ENCODE data around the gene SPNS3. TPM values are rescaled to one million over a fixed set of nuclear protein-coding genes. Genes with fewer than 3 reads are reported as not detected.

SPNS3 gene
- total and polyA plus RNA-seq, 4 experiments from 2014 or later, result 1.6 to 5.9 (median 3.4) TPM

DNA sequence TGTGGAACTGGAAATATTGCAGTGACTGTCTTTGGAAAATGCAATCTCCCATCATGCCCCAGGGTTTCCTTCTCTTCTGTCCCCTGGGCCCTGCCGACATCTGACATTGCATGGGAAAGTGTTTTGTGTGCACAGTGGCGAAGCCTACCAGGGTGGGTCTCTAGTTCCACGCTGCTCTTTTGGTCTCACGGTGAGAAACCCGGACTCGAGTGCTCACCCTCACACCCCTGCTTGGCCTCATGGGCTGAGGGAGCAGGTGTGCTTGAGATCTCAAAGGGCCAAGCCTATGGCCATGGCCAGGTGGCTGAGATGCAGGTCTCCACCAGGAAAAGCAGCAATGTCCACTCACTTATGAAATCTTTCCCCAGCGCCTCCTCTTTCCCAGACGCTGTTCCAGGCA, 32.0 kb downstream of the SPNS3 start:
- Histone ChIP-seq H3K4me3 (ENCODE audit: low read length in 2 of 2) (no peak overlapping the region), H3K4me1 (ENCODE audit: insufficient read depth, low read length) (no peaks in the 10 kb centered on the region), H3K27me3 (ENCODE audit: insufficient read depth, low read length) (no peaks in the 10 kb centered on the region), H3K27ac (ENCODE audit: low read depth, low read length) (no peak overlapping the region), H3K36me3 (ENCODE audit: insufficient read depth, low read length) (no peaks in the 10 kb centered on the region), H3K9me3 (ENCODE audit: control insufficient read depth in 1 of 2, low read length in 2 of 2) (no peaks in the 10 kb centered on the region)
- CTCF ChIA-PET (ENCODE audit: partially characterized antibody), result no interaction called here
- Mint-ChIP-seq H3K27me3 (peaks cover 0 to 3% of the 10 kb centered on the region in 2 donors), H3K4me3 (no peak overlapping the region), H3K36me3 (peaks cover 0 to 2% of the 10 kb centered on the region in 2 donors), H3K27ac (no peak overlapping the region), H3K4me1 (peaks cover 0 to 1% (median 0%) of the 10 kb centered on the region in 4 donors), H3K9me3 (peaks cover 0 to 9% (median 3%) of the 10 kb centered on the region in 8 donors)
- POLR2A ChIA-PET (ENCODE audit: partially characterized antibody), result no interaction called here
- DNase-seq, result no peak
- intact Hi-C loops (cut with micrococcal nuclease), result no loop called here

DNA sequence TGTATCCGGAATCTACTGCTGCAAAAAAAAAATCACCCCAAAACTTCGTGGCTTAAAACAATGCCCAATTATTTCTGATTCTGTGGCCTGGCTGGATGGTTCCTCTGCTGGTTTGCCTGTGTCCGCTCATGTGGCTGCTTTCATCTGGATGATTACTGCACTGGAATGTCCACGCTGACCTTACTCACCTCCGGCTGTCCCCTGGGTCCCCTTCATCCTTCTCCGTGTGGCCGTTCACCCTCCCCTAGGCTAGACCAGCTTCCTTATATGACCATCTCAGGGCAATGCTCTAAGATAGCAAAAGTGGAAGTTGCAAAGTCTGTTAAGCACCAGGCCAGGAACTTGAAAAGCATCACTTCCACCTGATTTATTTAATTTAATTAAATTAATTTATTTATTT, 33.5 kb downstream of the SPNS3 start:
- ChIA-PET CTCF (ENCODE audit: partially characterized antibody) (no interaction called here), POLR2A (ENCODE audit: partially characterized antibody) (no interaction called here)

DNA sequence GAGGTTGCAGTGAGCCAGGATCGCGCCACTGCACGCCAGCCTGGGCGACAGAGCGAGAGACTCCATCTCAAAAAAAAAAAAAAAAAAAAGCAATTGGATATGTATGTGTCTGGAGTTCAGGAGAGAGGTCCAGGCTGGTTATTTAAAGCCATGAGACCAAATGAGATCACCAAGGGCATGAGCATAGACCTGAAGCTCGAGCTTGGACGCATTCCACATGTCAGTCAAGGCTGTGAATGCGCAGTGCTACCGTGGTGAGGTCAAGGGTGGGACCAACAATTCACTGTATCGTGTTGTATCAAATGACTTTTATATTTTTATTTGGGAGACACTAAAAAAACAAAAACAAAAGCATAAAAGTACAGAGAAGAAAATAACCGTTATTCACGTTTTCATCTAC, 35.8 kb downstream of the SPNS3 start:
- peaks cover 0 to 1% of the 10 kb centered on the region in 2 donors for H3K27me3 Mint-ChIP-seq
- ChIA-PET POLR2A (ENCODE audit: partially characterized antibody) (no interaction called here), CTCF (ENCODE audit: partially characterized antibody) (no interaction called here)
- no peaks in the 10 kb centered on the region for H3K36me3 ChIP-seq (ENCODE audit: insufficient read depth, low read length)
- no peaks in the 10 kb centered on the region for H3K36me3 Mint-ChIP-seq
- no peak overlapping the region for H3K27ac Mint-ChIP-seq
- H3K27ac ChIP-seq (ENCODE audit: low read depth, low read length), result no peak overlapping the region
- no peak overlapping the region for H3K4me3 ChIP-seq (ENCODE audit: low read length in 2 of 2)
- intact Hi-C loops (cut with micrococcal nuclease), result no loop called here
- H3K4me1 Mint-ChIP-seq, result peaks cover 0 to 1% (median 0%) of the 10 kb centered on the region in 4 donors
- H3K9me3 ChIP-seq (ENCODE audit: control insufficient read depth in 1 of 2, low read length in 2 of 2), result no peaks in the 10 kb centered on the region
- H3K4me3 Mint-ChIP-seq, result no peak overlapping the region
- H3K9me3 Mint-ChIP-seq, result no peaks in the 10 kb centered on the region
- DNase-seq, result no peak
- no peaks in the 10 kb centered on the region for H3K27me3 ChIP-seq (ENCODE audit: insufficient read depth, low read length)
- H3K4me1 ChIP-seq (ENCODE audit: insufficient read depth, low read length), result no peaks in the 10 kb centered on the region

More for the DNA sequence above, 33.5 kb downstream of the SPNS3 start:
- peaks cover 0 to 3% of the 10 kb centered on the region in 2 donors for H3K27me3 Mint-ChIP-seq
- intact Hi-C loops (cut with micrococcal nuclease), result no loop called here
- Histone ChIP-seq H3K36me3 (ENCODE audit: insufficient read depth, low read length) (no peaks in the 10 kb centered on the region), H3K27ac (ENCODE audit: low read depth, low read length) (no peak overlapping the region), H3K4me1 (ENCODE audit: insufficient read depth, low read length) (no peaks in the 10 kb centered on the region), H3K4me3 (ENCODE audit: low read length in 2 of 2) (no peak overlapping the region), H3K9me3 (ENCODE audit: control insufficient read depth in 1 of 2, low read length in 2 of 2) (no peaks in the 10 kb centered on the region), H3K27me3 (ENCODE audit: insufficient read depth, low read length) (no peaks in the 10 kb centered on the region)
- H3K9me3 Mint-ChIP-seq, result peaks cover 0 to 5% (median 0%) of the 10 kb centered on the region in 8 donors
- no peak for DNase-seq
- H3K36me3 Mint-ChIP-seq, result no peaks in the 10 kb centered on the region
- H3K4me3 Mint-ChIP-seq, result no peak overlapping the region
- H3K4me1 Mint-ChIP-seq, result peaks cover 0 to 1% (median 0%) of the 10 kb centered on the region in 4 donors
- H3K27ac Mint-ChIP-seq, result no peak overlapping the region

DNA sequence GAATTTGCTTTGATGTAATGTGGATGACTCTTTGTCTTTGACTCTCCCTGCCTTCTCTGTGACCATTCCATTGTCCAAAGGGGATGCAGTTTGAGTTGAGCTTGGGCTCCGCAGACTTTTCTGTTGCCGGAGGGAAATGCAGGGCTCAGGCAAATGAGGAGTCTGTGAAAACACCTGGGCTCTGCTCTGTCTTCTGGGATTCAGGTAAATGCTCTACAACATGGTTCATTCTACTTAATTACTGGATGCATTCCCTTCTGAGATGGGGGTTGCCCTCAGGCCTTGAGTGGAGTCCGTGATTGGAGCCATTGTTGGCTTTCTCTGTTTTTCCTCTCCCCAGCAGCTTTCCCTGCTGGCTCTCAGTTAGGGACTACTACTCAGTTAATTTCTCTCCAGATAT, 38.5 kb downstream of the SPNS3 start:
- DNase-seq, result no peak
- ChIA-PET POLR2A (ENCODE audit: partially characterized antibody) (no interaction called here), CTCF (ENCODE audit: partially characterized antibody) (interaction anchor here (1.0 kb wide), 1 partner anchor 272 kb away, joined by 3 read pairs; no protein-coding TSS in a partner anchor)
- no peaks in the 10 kb centered on the region for H3K9me3 Mint-ChIP-seq
- no peak overlapping the region for H3K27ac Mint-ChIP-seq
- H3K4me3 Mint-ChIP-seq, result no peak overlapping the region
- H3K27me3 Mint-ChIP-seq, result peaks cover 0 to 1% of the 10 kb centered on the region in 2 donors
- peaks cover 0 to 2% (median 0%) of the 10 kb centered on the region in 4 donors for H3K4me1 Mint-ChIP-seq
- intact Hi-C loops (cut with micrococcal nuclease), result no loop called here
- no peaks in the 10 kb centered on the region for H3K36me3 Mint-ChIP-seq
- Histone ChIP-seq H3K9me3 (ENCODE audit: control insufficient read depth in 1 of 2, low read length in 2 of 2) (no peaks in the 10 kb centered on the region), H3K4me3 (ENCODE audit: low read length in 2 of 2) (no peak overlapping the region), H3K27me3 (ENCODE audit: insufficient read depth, low read length) (no peaks in the 10 kb centered on the region), H3K4me1 (ENCODE audit: insufficient read depth, low read length) (no peaks in the 10 kb centered on the region), H3K27ac (ENCODE audit: low read depth, low read length) (no peak overlapping the region), H3K36me3 (ENCODE audit: insufficient read depth, low read length) (no peaks in the 10 kb centered on the region)

GRCh38 chr17:4474093-4474492, 40.4 kb downstream of the SPNS3 start:
- no peaks in the 10 kb centered on the region for H3K4me1 ChIP-seq (ENCODE audit: insufficient read depth, low read length)
- H3K27ac ChIP-seq (ENCODE audit: low read depth, low read length), result no peak overlapping the region
- H3K4me3 Mint-ChIP-seq, result no peak overlapping the region
- CTCF ChIA-PET (ENCODE audit: partially characterized antibody), result interaction anchor here (0.9 kb wide), 1 partner anchor 11 kb away, joined by 3 read pairs; no protein-coding TSS in a partner anchor
- no peaks in the 10 kb centered on the region for H3K9me3 ChIP-seq (ENCODE audit: control insufficient read depth in 1 of 2, low read length in 2 of 2)
- no peaks in the 10 kb centered on the region for H3K27me3 Mint-ChIP-seq
- peaks cover 0 to 1% (median 0%) of the 10 kb centered on the region in 4 donors for H3K4me1 Mint-ChIP-seq
- H3K27me3 ChIP-seq (ENCODE audit: insufficient read depth, low read length), result no peaks in the 10 kb centered on the region
- H3K4me3 ChIP-seq (ENCODE audit: low read length in 2 of 2), result no peak overlapping the region
- no peaks in the 10 kb centered on the region for H3K36me3 ChIP-seq (ENCODE audit: insufficient read depth, low read length)
- no peak for DNase-seq
- POLR2A ChIA-PET (ENCODE audit: partially characterized antibody), result no interaction called here
- H3K9me3 Mint-ChIP-seq, result no peaks in the 10 kb centered on the region
- no peak overlapping the region for H3K27ac Mint-ChIP-seq
- H3K36me3 Mint-ChIP-seq, result no peaks in the 10 kb centered on the region
- intact Hi-C loops (cut with micrococcal nuclease), result no loop called here

- Mint-ChIP-seq H3K9me3 (no peaks in the 10 kb centered on the region), H3K4me1 (peaks cover 0 to 5% (median 3%) of the 10 kb centered on the region in 4 donors), H3K27me3 (no peaks in the 10 kb centered on the region), H3K36me3 (no peaks in the 10 kb centered on the region), H3K4me3 (no peak overlapping the region), H3K27ac (no peak overlapping the region)
- H3K27me3 ChIP-seq (ENCODE audit: insufficient read depth, low read length), result no peaks in the 10 kb centered on the region
- H3K9me3 ChIP-seq (ENCODE audit: control insufficient read depth in 1 of 2, low read length in 2 of 2), result no peaks in the 10 kb centered on the region
- H3K36me3 ChIP-seq (ENCODE audit: insufficient read depth, low read length), result no peaks in the 10 kb centered on the region
- DNase-seq, result no peak
- intact Hi-C loops (cut with micrococcal nuclease), result no loop called here
- H3K27ac ChIP-seq (ENCODE audit: low read depth, low read length), result no peak overlapping the region
- no peak overlapping the region for H3K4me3 ChIP-seq (ENCODE audit: low read length in 2 of 2)
- POLR2A ChIA-PET (ENCODE audit: partially characterized antibody), result interaction anchor here (1.1 kb wide), 1 partner anchor 11 kb away, joined by 3 read pairs; no protein-coding TSS in a partner anchor
- H3K4me1 ChIP-seq (ENCODE audit: insufficient read depth, low read length), result no peaks in the 10 kb centered on the region
- CTCF ChIA-PET (ENCODE audit: partially characterized antibody), result no interaction called here
These were observed 41.3 kb downstream of the SPNS3 start for GRCh38 chr17:4475001-4475400.

DNA sequence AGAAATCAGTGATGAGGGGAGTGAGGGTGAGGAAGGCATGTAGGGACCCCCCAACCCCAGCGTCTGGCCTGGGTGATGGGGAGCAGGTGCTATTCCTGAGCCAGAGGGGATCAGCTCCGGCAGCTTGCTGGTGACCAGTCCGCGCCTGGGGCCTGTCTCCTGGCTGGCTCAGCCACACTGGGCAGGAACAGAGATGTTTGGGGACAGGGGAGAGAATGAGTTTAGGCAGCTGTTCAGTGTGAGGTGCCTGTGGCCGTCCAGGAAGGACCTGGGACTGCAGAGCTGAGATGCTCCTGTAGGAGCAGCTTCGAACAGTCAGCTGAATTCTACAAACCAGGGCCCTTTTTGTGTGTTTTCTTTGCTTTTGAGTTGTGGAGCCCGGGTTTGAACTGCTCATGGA, 41.7 kb downstream of the SPNS3 start:
- Mint-ChIP-seq H3K4me3 (no peak overlapping the region), H3K27ac (no peak overlapping the region), H3K9me3 (no peaks in the 10 kb centered on the region)

More for the DNA sequence above, 41.7 kb downstream of the SPNS3 start:
- H3K27ac ChIP-seq (ENCODE audit: low read depth, low read length), result no peak overlapping the region
- H3K27me3 Mint-ChIP-seq, result no peaks in the 10 kb centered on the region
- no peaks in the 10 kb centered on the region for H3K36me3 ChIP-seq (ENCODE audit: insufficient read depth, low read length)
- H3K4me1 ChIP-seq (ENCODE audit: insufficient read depth, low read length), result peaks cover 3% of the 10 kb centered on the region
- H3K4me3 ChIP-seq (ENCODE audit: low read length in 2 of 2), result no peak overlapping the region
- ChIA-PET CTCF (ENCODE audit: partially characterized antibody) (no interaction called here), POLR2A (ENCODE audit: partially characterized antibody) (interaction anchor here (1.1 kb wide), 1 partner anchor 11 kb away, joined by 3 read pairs; no protein-coding TSS in a partner anchor)
- H3K36me3 Mint-ChIP-seq, result no peaks in the 10 kb centered on the region
- no peaks in the 10 kb centered on the region for H3K27me3 ChIP-seq (ENCODE audit: insufficient read depth, low read length)
- peaks cover 0 to 8% (median 6%) of the 10 kb centered on the region in 4 donors for H3K4me1 Mint-ChIP-seq
- H3K9me3 ChIP-seq (ENCODE audit: control insufficient read depth in 1 of 2, low read length in 2 of 2), result no peaks in the 10 kb centered on the region
- no peak for DNase-seq
- intact Hi-C loops (cut with micrococcal nuclease), result no loop called here

Measured in CD4-positive, alpha-beta memory T cell (primary cell).